KOPT-K1 (cell line): Measurements from ENCODE around the gene P3H2.

Experiments
- H3K27ac ChIP-seq: fragments of 200-600 bp; sonication (generic); 2 replicates; pipeline ENCODE4 v1.5.1; 2016; ENCODE audit warnings: antibody characterized with exemption, mild to moderate bottlenecking, low read depth, low read length; ENCODE audit not compliant: poor library complexity, severe bottlenecking
- H3K36me3 ChIP-seq: fragments of 200-600 bp; sonication (generic); 2 replicates; pipeline ENCODE4 v1.5.1; 2017; ENCODE audit warnings: antibody characterized with exemption, mild to moderate bottlenecking, low read length, moderate library complexity; ENCODE audit not compliant: insufficient read depth
- H3K9me3 ChIP-seq: fragments of 200-600 bp; sonication (generic); 2 replicates; pipeline ENCODE4 v1.5.1; 2017; ENCODE audit warnings: antibody characterized with exemption, low read length, mild to moderate bottlenecking; ENCODE audit not compliant: insufficient read depth, poor library complexity, severe bottlenecking

Gene P3H2

GRCh38 chr3:190038050-190038933 is 82.4 kb downstream of the P3H2 start:
- H3K27ac ChIP-seq: no peak overlapping the region
- no peaks in the 10 kb centered on the region for H3K9me3 ChIP-seq
- H3K36me3 ChIP-seq: no peaks in the 10 kb centered on the region

- Histone ChIP-seq H3K9me3 (no peaks in the 10 kb centered on the region), H3K27ac (no peak overlapping the region), H3K36me3 (no peaks in the 10 kb centered on the region)
Measured at GRCh38 chr3:190036631-190037030, 84.1 kb downstream of the P3H2 start.

- Histone ChIP-seq H3K36me3 (no peaks in the 10 kb centered on the region), H3K9me3 (no peaks in the 10 kb centered on the region), H3K27ac (no peak overlapping the region)
Measured at GRCh38 chr3:190034446-190034845, 86.3 kb downstream of the P3H2 start.

GRCh38 chr3:190032923-190033322 is 87.8 kb downstream of the P3H2 start:
- Histone ChIP-seq H3K36me3 (no peaks in the 10 kb centered on the region), H3K27ac (no peak overlapping the region), H3K9me3 (no peaks in the 10 kb centered on the region)

GRCh38 chr3:190031887-190032752 is 88.6 kb downstream of the P3H2 start:
- Histone ChIP-seq H3K36me3 (no peaks in the 10 kb centered on the region), H3K9me3 (no peaks in the 10 kb centered on the region), H3K27ac (no peak overlapping the region)

- no peaks in the 10 kb centered on the region for H3K36me3 ChIP-seq
- H3K27ac ChIP-seq: no peak overlapping the region
- no peaks in the 10 kb centered on the region for H3K9me3 ChIP-seq
Measured at GRCh38 chr3:190027116-190027515, 93.6 kb downstream of the P3H2 start.

- Histone ChIP-seq H3K27ac (no peak overlapping the region), H3K36me3 (no peaks in the 10 kb centered on the region)
Measured at GRCh38 chr3:190026154-190026553, 94.5 kb downstream of the P3H2 start.

GRCh38 chr3:190024912-190025311 is 95.8 kb downstream of the P3H2 start:
- no peaks in the 10 kb centered on the region for H3K9me3 ChIP-seq
- H3K27ac ChIP-seq: no peak overlapping the region
- no peaks in the 10 kb centered on the region for H3K36me3 ChIP-seq

More at GRCh38 chr3:190026154-190026553, 94.5 kb downstream of the P3H2 start:
- H3K9me3 ChIP-seq: no peaks in the 10 kb centered on the region

- no peak overlapping the region for H3K27ac ChIP-seq
- no peaks in the 10 kb centered on the region for H3K9me3 ChIP-seq
- no peaks in the 10 kb centered on the region for H3K36me3 ChIP-seq
Measured at GRCh38 chr3:190019844-190020243, 100.9 kb downstream of the P3H2 start.

- no peaks in the 10 kb centered on the region for H3K36me3 ChIP-seq
- H3K9me3 ChIP-seq: no peaks in the 10 kb centered on the region
- H3K27ac ChIP-seq: no peak overlapping the region
Measured at GRCh38 chr3:190019006-190019405, 101.7 kb downstream of the P3H2 start.

GRCh38 chr3:190018460-190018859 is 102.2 kb downstream of the P3H2 start:
- Histone ChIP-seq H3K36me3 (no peaks in the 10 kb centered on the region), H3K9me3 (no peaks in the 10 kb centered on the region)

GRCh38 chr3:190017521-190018288 is 103.0 kb downstream of the P3H2 start:
- no peaks in the 10 kb centered on the region for H3K36me3 ChIP-seq
- H3K9me3 ChIP-seq: no peaks in the 10 kb centered on the region
- H3K27ac ChIP-seq: no peak overlapping the region

More at GRCh38 chr3:190018460-190018859, 102.2 kb downstream of the P3H2 start:
- no peak overlapping the region for H3K27ac ChIP-seq

- Histone ChIP-seq H3K9me3 (no peaks in the 10 kb centered on the region), H3K36me3 (no peaks in the 10 kb centered on the region), H3K27ac (no peak overlapping the region)
Measured at GRCh38 chr3:190016966-190017365, 103.7 kb downstream of the P3H2 start.

GRCh38 chr3:190014940-190015339 is 105.8 kb downstream of the P3H2 start:
- no peak overlapping the region for H3K27ac ChIP-seq
- H3K9me3 ChIP-seq: no peaks in the 10 kb centered on the region
- no peaks in the 10 kb centered on the region for H3K36me3 ChIP-seq
